Hepatocyte (in vitro differentiated cells): Measurements from ENCODE around the gene ZNF132. TPM values are rescaled to one million over a fixed set of nuclear protein-coding genes. Genes with fewer than 3 reads are reported as not detected.

Experiments
- DNase-seq: peaks from one replicate; pipeline ENCODE4 v3.0.0-alpha.2; 2016; ENCODE audit warnings: low spot score
- H2AFZ ChIP-seq: fragments of 200-600 bp; sonication (generic); 2 replicates; pipeline ENCODE4 v1.6.0; 2016; ENCODE audit warnings: antibody characterized with exemption, mild to moderate bottlenecking
- H3K27ac ChIP-seq: fragments of 200-600 bp; sonication (generic); 2 replicates; pipeline ENCODE4 v1.5.1; 2016; ENCODE audit warnings: mild to moderate bottlenecking
- H3K27me3 ChIP-seq: fragments of 200-600 bp; sonication (generic); 2 replicates; pipeline ENCODE4 v1.6.1; 2016
- H3K36me3 ChIP-seq: fragments of 200-600 bp; sonication (generic); replicated peaks from 2 replicates; pipeline ENCODE4 v1.5.1; 2016; ENCODE audit warnings: low read depth; ENCODE audit not compliant: insufficient read depth
- H3K4me1 ChIP-seq: fragments of 200-600 bp; sonication (generic); 2 replicates; pipeline ENCODE4 v1.5.1; 2016; ENCODE audit warnings: mild to moderate bottlenecking, moderate library complexity; ENCODE audit not compliant: insufficient read depth
- H3K4me2 ChIP-seq: fragments of 200-600 bp; sonication (generic); 2 replicates; pipeline ENCODE4 v1.6.0; 2016
- H3K4me3 ChIP-seq: fragments of 200-600 bp; sonication (generic); 2 replicates; pipeline ENCODE4 v1.5.1; 2016; ENCODE audit warnings: mild to moderate bottlenecking
- H3K79me2 ChIP-seq: fragments of 200-600 bp; sonication (generic); 2 replicates; pipeline ENCODE4 v1.6.0; 2017; ENCODE audit warnings: mild to moderate bottlenecking
- H3K9me2 ChIP-seq: fragments of 200-600 bp; sonication (generic); replicated peaks from 2 replicates; pipeline ENCODE4 v1.6.0; 2017; ENCODE audit warnings: mild to moderate bottlenecking; ENCODE audit not compliant: insufficient read depth
- H3K9me3 ChIP-seq: fragments of 200-600 bp; sonication (generic); 2 replicates; pipeline ENCODE4 v1.5.1; 2016; ENCODE audit warnings: low read depth, mild to moderate bottlenecking
- H4K20me1 ChIP-seq: fragments of 200-600 bp; sonication (generic); 2 replicates; pipeline ENCODE4 v1.6.0; 2016; ENCODE audit warnings: mild to moderate bottlenecking; ENCODE audit not compliant: insufficient read depth, poor library complexity, severe bottlenecking
- EZH2 ChIP-seq: fragments of 200-600 bp; sonication (generic); IDR thresholded peaks from 2 replicates; pipeline ENCODE4 v1.6.1; 2016; ENCODE audit warnings: antibody characterized with exemption, mild to moderate bottlenecking, borderline replicate concordance
- EZH2phosphoT487 ChIP-seq: fragments of 200-600 bp; sonication (generic); IDR thresholded peaks from one replicate; pipeline ENCODE4 v1.6.1; 2018; ENCODE audit warnings: antibody characterized with exemption, mild to moderate bottlenecking, low read depth, moderate library complexity; ENCODE audit not compliant: unreplicated experiment, severe bottlenecking
- WGBS: methylation state at CpG from one replicate; pipeline ENCODE4 v1.1.6; 2016; ENCODE audit warnings: low lambda C conversion rate; ENCODE audit errors: missing lambda C conversion rate; 5-methylcytosine and 5-hydroxymethylcytosine counted together
- polyA plus RNA-seq: library from polyadenylated mRNA; unstranded; fragments of >200 nt; fragmentation: Nextera tagmentation; extraction: Ambion mirVana; gene quantifications from 2 replicates; pipeline ENCODE4 v1.2.1, GENCODE V29; 2016
- total RNA-seq: library from RNA; depleted of rRNA; stranded (reverse); fragments of >200 nt; gene quantifications from 2 replicates; pipeline ENCODE4 v1.2.3, GENCODE V29; 2014
- TF ChIP-seq, protein P1 (sequence below): fragments of 200-600 bp; sonication (generic); IDR thresholded peaks from 2 replicates; pipeline ENCODE4 v1.5.1; 2016; ENCODE audit warnings: antibody characterized with exemption, mild to moderate bottlenecking; ENCODE audit not compliant: poor library complexity

The ZNF132 gene
- total and polyA plus RNA-seq, 2 experiments from 2014 or later, result 0.35 to 1.0 TPM

DNA sequence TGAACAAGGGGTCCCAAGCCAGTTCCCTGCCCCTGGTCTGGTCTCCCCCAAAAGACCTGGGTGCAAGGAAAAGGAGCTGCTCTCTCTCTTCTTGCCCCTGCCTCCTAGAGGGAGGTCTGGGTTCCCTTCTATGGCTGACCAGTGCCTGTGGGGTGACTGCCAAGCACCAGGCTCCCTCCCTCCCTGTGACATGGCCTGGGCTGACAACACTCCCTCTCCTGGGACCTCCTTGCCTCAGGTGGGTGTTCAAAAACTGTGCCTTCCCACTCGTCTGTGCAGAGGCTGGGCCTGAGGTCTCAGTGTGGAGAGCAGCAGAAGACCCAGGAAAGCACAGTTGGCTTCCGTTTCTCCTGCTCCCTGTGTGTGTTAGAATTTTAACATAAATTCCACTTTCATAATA, 40.9 kb upstream of the ZNF132 start:
- H3K36me3 ChIP-seq, result no peaks in the 10 kb centered on the region
- no peaks in the 10 kb centered on the region for H4K20me1 ChIP-seq
- no peak overlapping the region for H3K4me3 ChIP-seq
- no peak overlapping the region for H2AFZ ChIP-seq
- no peak overlapping the region for H3K27ac ChIP-seq
- DNase-seq, result no peak
- 81% methylated on average over 2 of the region's 2 CpGs for WGBS
- peaks cover 6% of the 10 kb centered on the region for H3K79me2 ChIP-seq
- TF ChIP-seq EZH2 (no peak), EZH2phosphoT487 (no peak)
- TF ChIP-seq, protein P1, sequence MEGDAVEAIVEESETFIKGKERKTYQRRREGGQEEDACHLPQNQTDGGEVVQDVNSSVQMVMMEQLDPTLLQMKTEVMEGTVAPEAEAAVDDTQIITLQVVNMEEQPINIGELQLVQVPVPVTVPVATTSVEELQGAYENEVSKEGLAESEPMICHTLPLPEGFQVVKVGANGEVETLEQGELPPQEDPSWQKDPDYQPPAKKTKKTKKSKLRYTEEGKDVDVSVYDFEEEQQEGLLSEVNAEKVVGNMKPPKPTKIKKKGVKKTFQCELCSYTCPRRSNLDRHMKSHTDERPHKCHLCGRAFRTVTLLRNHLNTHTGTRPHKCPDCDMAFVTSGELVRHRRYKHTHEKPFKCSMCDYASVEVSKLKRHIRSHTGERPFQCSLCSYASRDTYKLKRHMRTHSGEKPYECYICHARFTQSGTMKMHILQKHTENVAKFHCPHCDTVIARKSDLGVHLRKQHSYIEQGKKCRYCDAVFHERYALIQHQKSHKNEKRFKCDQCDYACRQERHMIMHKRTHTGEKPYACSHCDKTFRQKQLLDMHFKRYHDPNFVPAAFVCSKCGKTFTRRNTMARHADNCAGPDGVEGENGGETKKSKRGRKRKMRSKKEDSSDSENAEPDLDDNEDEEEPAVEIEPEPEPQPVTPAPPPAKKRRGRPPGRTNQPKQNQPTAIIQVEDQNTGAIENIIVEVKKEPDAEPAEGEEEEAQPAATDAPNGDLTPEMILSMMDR, result no peak
- no peaks in the 10 kb centered on the region for H3K27me3 ChIP-seq
- H3K9me2 ChIP-seq, result no peaks in the 10 kb centered on the region
- no peak overlapping the region for H3K4me2 ChIP-seq
- H3K9me3 ChIP-seq, result no peaks in the 10 kb centered on the region
- H3K4me1 ChIP-seq, result peaks cover 8% of the 10 kb centered on the region

DNA sequence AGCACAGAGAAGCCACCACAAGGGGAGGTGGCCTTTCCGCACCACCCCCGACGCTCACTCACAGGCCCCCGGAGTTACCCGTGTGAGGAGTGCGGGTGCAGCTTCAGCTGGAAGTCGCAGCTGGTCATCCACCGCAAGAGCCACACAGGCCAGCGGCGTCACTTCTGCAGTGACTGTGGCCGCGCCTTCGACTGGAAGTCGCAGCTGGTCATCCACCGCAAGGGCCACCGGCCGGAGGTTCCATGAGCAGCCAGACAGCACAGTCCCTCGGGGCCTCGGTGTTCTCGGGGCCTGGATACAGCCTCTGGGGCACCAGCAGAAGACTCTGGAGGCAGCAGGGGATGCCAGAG, 40.5 kb upstream of the ZNF132 start:
- H3K36me3 ChIP-seq, result no peaks in the 10 kb centered on the region
- H4K20me1 ChIP-seq, result no peaks in the 10 kb centered on the region
- peaks cover 6% of the 10 kb centered on the region for H3K79me2 ChIP-seq
- DNase-seq, result no peak
- H3K4me3 ChIP-seq, result no peak overlapping the region
- TF ChIP-seq EZH2phosphoT487 (no peak), EZH2 (no peak)
- TF ChIP-seq, protein P1, result no peak
- 96% methylated on average over 20 of the region's 20 CpGs for WGBS
- H3K9me3 ChIP-seq, result no peaks in the 10 kb centered on the region
- H2AFZ ChIP-seq, result no peak overlapping the region
- no peaks in the 10 kb centered on the region for H3K27me3 ChIP-seq
- no peak overlapping the region for H3K27ac ChIP-seq
- H3K9me2 ChIP-seq, result no peaks in the 10 kb centered on the region
- H3K4me1 ChIP-seq, result peaks cover 8% of the 10 kb centered on the region
- H3K4me2 ChIP-seq, result no peak overlapping the region

DNA sequence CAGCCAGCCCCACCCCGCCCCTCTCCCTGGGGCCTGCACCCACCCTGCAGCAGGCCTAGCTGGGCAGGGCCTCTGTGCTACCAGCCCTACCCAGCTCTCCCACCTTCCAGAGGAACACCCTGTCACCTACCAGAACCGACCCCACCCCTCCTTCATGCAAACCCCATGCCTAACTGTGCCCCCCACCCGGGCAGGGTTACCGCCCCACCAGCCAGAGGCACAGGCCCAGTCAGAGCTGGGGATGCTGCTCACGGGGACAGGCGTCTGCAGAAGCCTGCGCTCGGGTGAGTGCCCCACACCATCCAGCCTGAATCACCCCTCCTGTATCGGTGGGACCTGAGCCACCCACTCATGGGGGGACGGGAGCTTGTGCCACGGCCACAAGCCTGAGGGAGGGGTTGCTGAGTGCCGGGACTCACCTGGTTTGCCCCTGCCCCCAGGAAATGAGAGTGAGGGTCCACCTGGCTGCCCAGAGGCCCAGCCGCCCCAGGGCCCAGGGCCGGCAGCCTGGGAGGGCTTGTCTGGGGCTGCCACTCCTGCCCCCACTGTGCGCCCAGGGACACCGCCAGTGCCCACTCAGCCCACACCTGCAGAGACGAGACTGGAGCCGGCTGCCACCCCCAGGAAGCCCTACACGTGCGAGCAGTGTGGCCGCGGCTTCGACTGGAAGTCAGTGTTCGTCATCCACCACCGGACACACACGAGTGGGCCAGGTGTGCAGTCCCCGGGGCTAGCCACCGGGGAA, 40.0 kb upstream of the ZNF132 start:
- Histone ChIP-seq H3K4me1 (peaks cover 11% of the 10 kb centered on the region), H3K36me3 (no peaks in the 10 kb centered on the region), H3K4me2 (no peak overlapping the region), H3K4me3 (no peak overlapping the region), H3K9me2 (no peaks in the 10 kb centered on the region), H3K27me3 (no peaks in the 10 kb centered on the region), H3K27ac (no peak overlapping the region), H3K79me2 (peaks cover 6% of the 10 kb centered on the region), H4K20me1 (no peaks in the 10 kb centered on the region), H3K9me3 (no peaks in the 10 kb centered on the region), H2AFZ (no peak overlapping the region)
- DNase-seq, result no peak
- TF ChIP-seq, protein P1, result no peak
- TF ChIP-seq EZH2phosphoT487 (no peak), EZH2 (no peak)
- 95% methylated on average over 27 of the region's 28 CpGs for WGBS

DNA sequence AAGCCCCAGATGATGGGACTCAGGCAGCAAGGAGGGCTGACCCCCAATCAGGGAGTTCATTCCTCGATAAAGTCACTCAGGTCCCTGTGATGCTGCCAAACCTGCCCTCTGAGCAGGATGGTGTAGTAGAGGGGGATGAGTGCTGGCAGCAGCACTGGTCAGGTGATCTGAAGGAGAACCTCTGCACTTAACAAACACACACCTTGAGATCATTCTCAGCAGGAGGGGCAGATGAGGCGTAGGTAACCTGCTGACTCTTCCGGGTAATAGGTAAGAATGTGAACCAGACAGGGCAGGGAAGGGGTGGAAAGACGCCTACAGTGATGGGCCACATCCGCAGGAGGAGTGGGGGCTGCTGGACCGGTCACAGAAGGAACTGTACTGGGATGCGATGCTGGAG, 39.4 kb upstream of the ZNF132 start:
- Histone ChIP-seq H4K20me1 (no peaks in the 10 kb centered on the region), H3K79me2 (peaks cover 6% of the 10 kb centered on the region), H3K9me3 (no peaks in the 10 kb centered on the region), H3K4me2 (no peak overlapping the region), H3K27ac (no peak overlapping the region), H2AFZ (no peak overlapping the region), H3K4me1 (peaks cover 14% of the 10 kb centered on the region), H3K9me2 (no peaks in the 10 kb centered on the region), H3K4me3 (no peak overlapping the region), H3K27me3 (no peaks in the 10 kb centered on the region), H3K36me3 (no peaks in the 10 kb centered on the region)
- DNase-seq, result no peak
- TF ChIP-seq, protein P1, result no peak
- TF ChIP-seq EZH2 (no peak), EZH2phosphoT487 (no peak)
- 93% methylated on average over 7 of the region's 7 CpGs for WGBS
